ENCODE results near the gene GFOD2.

- TF ChIP-seq EZH2 (IDR thresholded peaks at IDR 0.05; ENCODE audit: insufficient read depth, poor library complexity, severe bottlenecking) (no peak), EZH2phosphoT487 (IDR thresholded peaks at IDR 0.05; ENCODE audit: insufficient read depth, low read depth) (no peak)
Observed at GRCh38 chr16:67662653-67663010, 56.5 kb downstream of the GFOD2 start.
